K562 (cell line): ENCODE results near the gene JUND. TPM values are rescaled to one million over a fixed set of nuclear protein-coding genes. Genes with fewer than 3 reads are reported as not detected.
A peak's percentile ranks its signal among the peaks of the same experiment; 100 is the strongest.

ENCODE experiments used
- AFF4 ChIP-seq: sonication (generic); formaldehyde crosslinking; IDR thresholded peaks from 2 replicates; pipeline ENCODE4 v1.8.0; 2023; ENCODE audit warnings: mild to moderate bottlenecking, missing genetic modification reagents
- BRF1 ChIP-seq: IDR thresholded peaks from 3 replicates; pipeline ENCODE4 v1.6.1; 2011; ENCODE audit warnings: borderline replicate concordance, mild to moderate bottlenecking; ENCODE audit not compliant: insufficient read length; ENCODE audit errors: extremely low read depth
- EGR1 ChIP-seq: fragments of 450-650 bp; conservative IDR thresholded peaks from 2 replicates; pipeline ENCODE4 v1.6.1; 2017; ENCODE audit warnings: mild to moderate bottlenecking
- ELK1 ChIP-seq: sonication (generic); formaldehyde crosslinking; IDR thresholded peaks from 2 replicates; pipeline ENCODE4 v1.8.1; 2022; ENCODE audit warnings: missing genetic modification reagents
- GTF2B ChIP-seq: IDR thresholded peaks from 2 replicates; pipeline ENCODE4 v1.6.1; 2011; ENCODE audit not compliant: insufficient read length; ENCODE audit errors: extremely low read depth
- HDAC1 ChIP-seq, 2 experiments: fragments of 450-650 bp; IDR thresholded peaks; 2 replicates each; pipeline ENCODE4 v1.6.1; 2016 to 2017; ENCODE audit warnings: inconsistent platforms in 1 of 2, mild to moderate bottlenecking in 1 of 2, moderate library complexity in 1 of 2
- KDM4B ChIP-seq, 2 experiments: fragments of 450-650 bp in 1 of 2; sonication (generic) in 1 of 2; IDR thresholded peaks; 2 replicates each; pipeline ENCODE4 v1.6.1; 2016 to 2017; ENCODE audit warnings: borderline replicate concordance in 2 of 2, antibody characterized with exemption in 1 of 2, low read depth in 1 of 2, mild to moderate bottlenecking in 1 of 2
- SAFB2 ChIP-seq: fragments of 200-400 bp; formaldehyde crosslinking; IDR thresholded peaks from 2 replicates; pipeline ENCODE4 v1.6.1; 2018; ENCODE audit warnings: borderline replicate concordance, low read length, low read depth, moderate library complexity; ENCODE audit not compliant: severe bottlenecking
- TRIM28 ChIP-seq: fragments of 450-650 bp; IDR thresholded peaks from 2 replicates; pipeline ENCODE4 v1.6.1; 2017
- ZBTB5 ChIP-seq: fragments of 450-650 bp; IDR thresholded peaks from 2 replicates; pipeline ENCODE4 v1.6.1; 2017; ENCODE audit warnings: antibody characterized with exemption
- ZNF589 ChIP-seq: fragments of 200-800 bp; sonication (Bioruptor generic); IDR thresholded peaks from 2 replicates; pipeline ENCODE4 v1.6.1; 2016; ENCODE audit warnings: low read depth, missing genetic modification characterization, missing compliant biosample characterization
- ZNF609 ChIP-seq: sonication (generic); formaldehyde crosslinking; IDR thresholded peaks from 2 replicates; pipeline ENCODE4 v1.8.1; 2023; ENCODE audit warnings: missing genetic modification reagents, mild to moderate bottlenecking, borderline replicate concordance
- polyA plus RNA-seq, 8 experiments: library from polyadenylated mRNA; depleted of rRNA in 4 of 8; stranded (reverse) in 5 of 8; unstranded in 3 of 8; fragments of >200 nt; fragmentation: Nextera tagmentation in 2 of 8; fragmentation: Illumina TruSeq in 1 of 8; extraction: Ambion mirVana in 2 of 8; extraction: Trizol in 1 of 8; gene quantifications; 2 replicates each; pipeline versions ENCODE4 v1.2.1 to v1.2.3, GENCODE V29; 2011 to 2014; ENCODE audit warnings: inconsistent platforms in 1 of 8, missing spikeins in 1 of 8
- total RNA-seq, 7 experiments: library from RNA; depleted of rRNA in 6 of 7; stranded (reverse); fragments of >200 nt in 6 of 7; fragmentation: Illumina TruSeq in 2 of 7; extraction: Trizol in 2 of 7; gene quantifications; 2 replicates each; pipeline versions ENCODE4 v1.2.1 to v1.2.3, GENCODE V29; 2011 to 2021; ENCODE audit warnings: low replicate concordance in 1 of 7

JUND gene
- total and polyA plus RNA-seq, 9 of the 15 experiments (the other 6 are each of a cell fraction or from before 2014, with no cell fraction given), result 6.4 to 286 (median 42.3) TPM

- TF ChIP-seq KDM4B (IDR thresholded peaks at IDR 0.05; ENCODE audit: borderline replicate concordance in 2 of 2, low read depth in 1 of 2) (peak in 1 of 2 experiments; percentile 66; a peak in 2 of 4 replicates), AFF4 (CRISPR knock-in tag) (peak; percentile 94), SAFB2 (no peak), BRF1 (no peak), ZBTB5 (no peak), HDAC1 (IDR thresholded peaks at IDR 0.05) (no peak), EGR1 (no peak; the same call in 1 of the 2 replicates), ZNF609 (CRISPR knock-in tag) (no peak; the same call in 1 of the 2 replicates), ZNF589 (CRISPR knock-in tag) (no peak; the same call in 1 of the 2 replicates), ELK1 (CRISPR knock-in tag) (no peak), GTF2B (peak; percentile 94), TRIM28 (no peak)
Observed at GRCh38 chr19:18281082-18282020, at the start of gene JUND (continued).
